ENCODE results near the gene RNASEL. TPM values are rescaled to one million over a fixed set of nuclear protein-coding genes. Genes with fewer than 3 reads are reported as not detected.

Gene RNASEL
- polyA plus RNA-seq, 1 of the 3 experiments (the other 2 are of a cell fraction): not detected

DNA sequence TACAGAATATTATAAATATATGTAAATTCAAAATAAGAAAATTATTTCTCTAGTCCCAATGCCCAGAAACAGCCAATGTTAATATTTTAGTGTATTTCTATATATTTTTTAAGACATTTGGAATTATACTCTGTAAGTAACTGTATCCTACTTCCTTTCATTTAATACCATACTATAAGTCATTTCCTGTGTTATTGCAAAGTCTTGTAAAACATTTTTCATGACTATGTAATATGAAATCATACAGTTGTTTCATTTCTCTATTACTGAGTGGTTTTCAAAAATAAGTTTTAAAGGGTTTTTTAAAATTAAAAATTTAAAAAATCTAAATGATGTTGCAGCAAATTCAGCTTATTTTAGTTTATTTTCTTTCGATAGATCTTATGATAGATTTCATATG is 2.0 kb downstream of the RNASEL start:
- POLR2A ChIA-PET: no interaction called here
- H3K79me2 ChIP-seq (ENCODE audit: insufficient read depth): no peaks in the 10 kb centered on the region
- TF ChIP-seq RAD21 (IDR thresholded peaks at IDR 0.05; ENCODE audit: low read length) (no peak), FOXJ3 (CRISPR knock-in tag; IDR thresholded peaks at IDR 0.05) (no peak), RCOR1 (IDR thresholded peaks at IDR 0.05; ENCODE audit: low read length) (no peak), GABPA (IDR thresholded peaks at IDR 0.05; ENCODE audit: low read depth) (no peak), SIN3A (IDR thresholded peaks at IDR 0.05; ENCODE audit: borderline replicate concordance, low read depth, low read length) (no peak), TCF12 (IDR thresholded peaks at IDR 0.05) (no peak), GATA2 (CRISPR knock-in tag; IDR thresholded peaks at IDR 0.05) (no peak)
- TF ChIP-seq, protein P1, sequence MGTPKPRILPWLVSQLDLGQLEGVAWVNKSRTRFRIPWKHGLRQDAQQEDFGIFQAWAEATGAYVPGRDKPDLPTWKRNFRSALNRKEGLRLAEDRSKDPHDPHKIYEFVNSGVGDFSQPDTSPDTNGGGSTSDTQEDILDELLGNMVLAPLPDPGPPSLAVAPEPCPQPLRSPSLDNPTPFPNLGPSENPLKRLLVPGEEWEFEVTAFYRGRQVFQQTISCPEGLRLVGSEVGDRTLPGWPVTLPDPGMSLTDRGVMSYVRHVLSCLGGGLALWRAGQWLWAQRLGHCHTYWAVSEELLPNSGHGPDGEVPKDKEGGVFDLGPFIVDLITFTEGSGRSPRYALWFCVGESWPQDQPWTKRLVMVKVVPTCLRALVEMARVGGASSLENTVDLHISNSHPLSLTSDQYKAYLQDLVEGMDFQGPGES (IDR thresholded peaks at IDR 0.05; ENCODE audit: low read depth, low read length): no peak
- DNase-seq: no peak
- no peaks in the 10 kb centered on the region for H4K20me1 ChIP-seq (ENCODE audit: insufficient read depth)
- H3K9me3 ChIP-seq: no peaks in the 10 kb centered on the region
- no peak overlapping the region for H2AFZ ChIP-seq (ENCODE audit: low read depth)
- H3K27me3 ChIP-seq (ENCODE audit: insufficient read depth): no peaks in the 10 kb centered on the region; the same call in 1 of the 2 replicates
- no peaks in the 10 kb centered on the region for H3K9me2 ChIP-seq
- no peaks in the 10 kb centered on the region for H3K4me1 ChIP-seq (ENCODE audit: control insufficient read depth in 1 of 2, insufficient read depth in 2 of 2, low read depth in 1 of 2, low read length in 1 of 2)
- 0% methylated on average over 1 of the region's 1 CpG for WGBS (ENCODE audit: low lambda C conversion rate)
- no peak overlapping the region for H3K9ac ChIP-seq
- no peaks in the 10 kb centered on the region for H3K36me3 ChIP-seq (replicated peaks in 1 of 2; ENCODE audit: control insufficient read depth in 1 of 2, insufficient read depth in 2 of 2, low read length in 1 of 2)
- H3K27ac ChIP-seq (ENCODE audit: low read depth in 2 of 2, low read length in 1 of 2): no peak overlapping the region
- no peaks in the 10 kb centered on the region for H3F3A ChIP-seq (replicated peaks; ENCODE audit: insufficient read depth)
- no peak overlapping the region for H3K4me2 ChIP-seq
- H3K4me3 ChIP-seq (ENCODE audit: low read depth in 2 of 2, low read length in 1 of 2): no peak overlapping the region
- CTCF ChIA-PET: interaction anchor here (1.5 to 4.2 kb wide), 2 partner anchors 8 to 13 kb away, joined by 6 to 19 read pairs; no protein-coding TSS in a partner anchor

DNA sequence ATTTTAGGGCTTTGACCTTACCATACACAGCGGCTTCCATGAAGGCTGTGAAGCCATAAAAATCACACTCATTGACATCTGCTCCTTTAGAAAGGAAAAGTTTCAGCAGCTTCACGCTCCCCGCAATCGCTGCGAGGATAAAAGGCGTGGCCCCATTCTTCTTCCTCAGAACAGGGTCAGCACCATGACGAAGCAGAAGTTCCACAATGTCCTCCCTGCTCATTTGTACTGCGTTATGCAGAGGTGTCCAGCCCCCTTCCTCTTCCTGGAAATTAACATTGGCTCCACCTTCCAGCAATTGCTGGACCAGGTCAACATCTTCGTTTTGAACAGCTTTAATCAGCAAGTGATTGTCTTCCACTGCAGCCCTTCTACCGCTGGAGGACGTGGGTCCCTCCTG is 2.7 kb downstream of the RNASEL start:
- H3K4me1 ChIP-seq (ENCODE audit: control insufficient read depth in 1 of 2, insufficient read depth in 2 of 2, low read depth in 1 of 2, low read length in 1 of 2): no peaks in the 10 kb centered on the region
- H3K36me3 ChIP-seq (replicated peaks in 1 of 2; ENCODE audit: control insufficient read depth in 1 of 2, insufficient read depth in 2 of 2, low read length in 1 of 2): no peaks in the 10 kb centered on the region
- no peak overlapping the region for H2AFZ ChIP-seq (ENCODE audit: low read depth)
- H3K79me2 ChIP-seq (ENCODE audit: insufficient read depth): no peaks in the 10 kb centered on the region
- no peaks in the 10 kb centered on the region for H3K9me3 ChIP-seq
- no peak for DNase-seq
- POLR2A ChIA-PET: no interaction called here
- no peak overlapping the region for H3K9ac ChIP-seq
- no peak overlapping the region for H3K4me2 ChIP-seq
- no peaks in the 10 kb centered on the region for H4K20me1 ChIP-seq (ENCODE audit: insufficient read depth)
- WGBS (ENCODE audit: low lambda C conversion rate): 68% methylated on average over 10 of the region's 11 CpGs
- no peaks in the 10 kb centered on the region; the same call in 1 of the 2 replicates for H3K27me3 ChIP-seq (ENCODE audit: insufficient read depth)
- CTCF ChIA-PET: interaction anchor here (1.3 to 4.2 kb wide), 3 partner anchors 9 to 14 kb away, joined by 3 to 19 read pairs (median 6); no protein-coding TSS in a partner anchor
- no peaks in the 10 kb centered on the region for H3F3A ChIP-seq (replicated peaks; ENCODE audit: insufficient read depth)
- TF ChIP-seq EP300 (IDR thresholded peaks at IDR 0.05; ENCODE audit: borderline replicate concordance in 1 of 2, low read depth in 1 of 2, low read length in 1 of 2) (no peak), YY1 (IDR thresholded peaks at IDR 0.05; ENCODE audit: low read depth) (no peak), FOXJ3 (CRISPR knock-in tag; IDR thresholded peaks at IDR 0.05) (no peak), FOXM1 (IDR thresholded peaks at IDR 0.05; ENCODE audit: low read depth) (no peak), SIN3A (IDR thresholded peaks at IDR 0.05; ENCODE audit: borderline replicate concordance, low read depth, low read length) (no peak)
- TF ChIP-seq, protein P2, sequence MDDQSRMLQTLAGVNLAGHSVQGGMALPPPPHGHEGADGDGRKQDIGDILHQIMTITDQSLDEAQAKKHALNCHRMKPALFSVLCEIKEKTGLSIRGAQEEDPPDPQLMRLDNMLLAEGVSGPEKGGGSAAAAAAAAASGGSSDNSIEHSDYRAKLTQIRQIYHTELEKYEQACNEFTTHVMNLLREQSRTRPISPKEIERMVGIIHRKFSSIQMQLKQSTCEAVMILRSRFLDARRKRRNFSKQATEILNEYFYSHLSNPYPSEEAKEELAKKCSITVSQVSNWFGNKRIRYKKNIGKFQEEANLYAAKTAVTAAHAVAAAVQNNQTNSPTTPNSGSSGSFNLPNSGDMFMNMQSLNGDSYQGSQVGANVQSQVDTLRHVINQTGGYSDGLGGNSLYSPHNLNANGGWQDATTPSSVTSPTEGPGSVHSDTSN (IDR thresholded peaks at IDR 0.05): no peak
- H3K4me3 ChIP-seq (ENCODE audit: low read depth in 2 of 2, low read length in 1 of 2): no peak overlapping the region
- H3K9me2 ChIP-seq: no peaks in the 10 kb centered on the region
- no peak overlapping the region for H3K27ac ChIP-seq (ENCODE audit: low read depth in 2 of 2, low read length in 1 of 2)
